H1 (cell line): ENCODE data around the gene CCL5. TPM values are rescaled to one million over a fixed set of nuclear protein-coding genes. Genes with fewer than 3 reads are reported as not detected.

Experiments
- CHD2 ChIP-seq: IDR thresholded peaks from 2 replicates; pipeline ENCODE4 v1.6.1; 2012; ENCODE audit warnings: low read length, improper control_type of control experiment
- E2F6 ChIP-seq: IDR thresholded peaks from 2 replicates; pipeline ENCODE4 v1.6.1; 2012; ENCODE audit warnings: inconsistent platforms
- RAD21 ChIP-seq, 2 experiments: IDR thresholded peaks in 1 of 2; conservative IDR thresholded peaks in 1 of 2; 2 replicates each; pipeline ENCODE4 v1.6.1; 2011; ENCODE audit warnings: low read depth in 2 of 2, low read length in 2 of 2, improper control_type of control experiment in 1 of 2, inconsistent platforms in 1 of 2, mild to moderate bottlenecking in 1 of 2, moderate library complexity in 1 of 2
- RXRA ChIP-seq: IDR thresholded peaks from 2 replicates; pipeline ENCODE4 v1.6.1; 2011; ENCODE audit warnings: low read depth, mild to moderate bottlenecking, low read length, moderate library complexity; ENCODE audit not compliant: insufficient read depth
- polyA plus RNA-seq, 7 experiments: library from polyadenylated mRNA; depleted of rRNA in 3 of 7; stranded (reverse) in 5 of 7; unstranded in 2 of 7; fragments of >200 nt in 5 of 7; fragments of 200-250 nt in 2 of 7; gene quantifications; 1 replicate in 5 of 7; 2 replicates in 1 of 7; 4 replicates in 1 of 7; pipeline versions ENCODE4 v1.2.1 to v1.2.3, GENCODE V29; 2011 to 2013; ENCODE audit warnings: missing spikeins in 2 of 7, mixed read lengths in 2 of 7
- total RNA-seq: library from RNA; stranded (reverse); fragmentation: NEBNext Ultra II Directional; extraction: Animal tissue kit (Norgen Biotek cat#: 25700); gene quantifications from 2 replicates; pipeline ENCODE4 v1.2.1, GENCODE V29; 2021

The CCL5 gene
- total and polyA plus RNA-seq, 2 of the 8 experiments (the other 6 are each of a cell fraction or from before 2014, with no cell fraction given): not detected

GRCh38 chr17:35841505-35841904, 38.7 kb downstream of the CCL5 start (continued):
- TF ChIP-seq RAD21 (IDR thresholded peaks at IDR 0.05 in 1 of 2, conservative IDR thresholded peaks at IDR 0.05 in 1 of 2; ENCODE audit: low read depth in 2 of 2, low read length in 2 of 2) (no peak), RXRA (no peak), CHD2 (no peak), E2F6 (no peak)
- TF ChIP-seq, all 59 proteins: peak for 0
